GM19468 (cell line): Measurements from ENCODE around the gene POLR1G.
A peak's percentile ranks its signal among the peaks of the same experiment; 100 is the strongest.

Experiments used
- ATAC-seq: cut with Tn5 transposase; IDR thresholded peaks from one replicate; pipeline ENCODE4 v1.9.1; 2021; ENCODE audit warnings: mild to moderate bottlenecking, moderate library complexity, moderate number of reproducible peaks; ENCODE audit not compliant: unreplicated experiment; ENCODE audit errors: extremely low read depth

POLR1G gene

DNA sequence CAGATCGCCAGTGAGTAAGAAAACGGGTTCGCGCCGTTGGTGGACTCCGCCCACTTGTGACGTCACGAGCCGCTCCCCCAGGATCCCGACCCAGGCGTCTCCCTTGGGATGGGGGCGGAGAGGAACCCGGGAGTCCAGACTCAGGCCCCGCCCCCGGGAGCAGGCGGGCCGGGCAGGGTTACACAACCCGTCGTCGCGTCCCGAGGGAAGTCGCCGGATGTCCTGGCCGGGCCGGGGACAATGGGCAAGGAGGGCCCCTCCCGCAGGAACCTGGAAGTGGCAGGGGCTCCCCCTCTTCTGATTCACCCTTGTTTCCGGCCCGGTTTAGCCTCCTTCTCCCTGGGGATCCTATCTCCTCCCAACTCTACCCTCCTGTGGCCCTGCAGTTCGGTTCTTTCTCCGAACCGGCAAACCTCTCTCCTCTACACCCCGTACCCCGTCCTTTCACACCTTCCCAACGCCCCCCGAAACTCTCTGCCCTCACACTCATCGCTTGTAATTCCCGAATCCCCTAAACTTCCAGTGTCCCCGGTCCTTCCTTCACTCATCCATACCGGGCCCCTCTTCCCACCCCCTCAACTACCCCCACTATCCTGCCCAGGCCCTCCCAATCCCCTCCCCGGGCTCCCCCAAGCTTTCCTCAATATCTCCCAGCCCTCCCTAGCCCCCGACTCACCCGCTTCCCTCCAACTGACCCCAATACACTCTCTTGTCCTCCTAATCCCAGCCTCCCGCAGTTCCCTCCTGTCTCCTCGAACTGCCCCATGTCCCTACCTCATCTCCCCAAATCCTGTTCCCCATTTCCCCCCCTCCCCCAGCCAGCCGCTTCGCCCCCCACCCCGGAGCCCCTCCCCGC is 37.2 kb downstream of the POLR1G start:
- no peak for ATAC-seq

GRCh38 chr19:45444318-45445041 is 38.0 kb downstream of the POLR1G start:
- ATAC-seq = no peak

DNA sequence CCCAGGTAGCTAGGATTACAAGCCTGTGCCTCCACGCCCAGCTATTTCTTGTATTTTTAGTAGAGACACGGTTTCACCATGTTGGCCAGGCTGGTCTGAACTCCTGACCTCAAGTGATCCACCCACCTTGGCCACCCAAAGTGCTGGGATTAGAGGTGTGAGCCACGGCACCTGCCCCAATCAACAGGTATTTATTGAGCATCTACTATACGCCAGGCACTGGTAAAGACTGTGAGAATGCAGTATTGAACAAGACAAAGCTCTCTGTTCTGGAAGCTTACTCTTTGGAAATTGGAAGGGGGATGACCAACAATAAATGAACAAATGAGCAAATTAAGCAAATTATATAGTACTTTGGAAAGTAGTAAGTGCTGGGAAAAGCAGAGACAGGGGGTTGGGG is 38.7 kb downstream of the POLR1G start:
- ATAC-seq = no peak

DNA sequence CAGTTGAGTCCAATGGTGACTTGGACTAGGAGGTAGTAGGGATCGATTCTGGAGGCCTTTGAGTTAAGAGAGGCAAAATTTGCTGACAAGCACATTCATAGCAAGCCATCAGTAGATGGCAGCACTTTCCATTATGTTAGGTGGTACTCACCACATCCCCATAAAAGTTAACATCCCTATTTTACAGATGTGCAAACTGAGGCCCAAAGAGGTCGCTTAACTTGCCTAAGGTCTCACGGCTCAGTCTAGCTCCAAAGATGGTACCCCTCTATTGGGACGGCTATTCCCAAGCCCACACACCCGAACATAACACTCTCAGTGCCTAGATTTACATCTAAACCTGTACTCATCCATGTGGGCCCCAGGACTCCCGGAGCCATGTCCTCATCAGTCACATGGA is 39.9 kb downstream of the POLR1G start:
- no peak for ATAC-seq

GRCh38 chr19:45446944-45447343 is 40.5 kb downstream of the POLR1G start:
- ATAC-seq = no peak

- no peak for ATAC-seq
These were observed 41.9 kb downstream of the POLR1G start for GRCh38 chr19:45448425-45448756.

DNA sequence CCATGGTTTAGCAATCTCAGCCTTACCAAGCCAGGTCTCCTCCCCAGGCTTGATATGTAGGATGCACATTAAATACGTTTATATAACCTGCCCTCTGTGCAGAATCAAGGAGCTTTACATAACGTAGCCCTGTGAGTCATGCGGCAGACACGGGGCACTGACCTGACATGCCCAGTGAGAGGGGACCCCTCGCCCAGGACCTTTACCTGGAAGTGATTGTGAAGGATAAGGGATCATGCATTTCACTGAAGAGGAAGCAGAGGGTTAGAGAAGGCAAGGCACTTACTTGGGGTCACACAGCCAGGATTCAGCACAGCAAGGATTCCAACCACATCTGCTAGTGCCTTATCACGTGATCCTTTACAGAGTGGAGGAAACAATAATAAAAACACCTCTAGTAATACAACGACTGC is 42.4 kb downstream of the POLR1G start:
- no peak for ATAC-seq

GRCh38 chr19:45450012-45450333 is 43.5 kb downstream of the POLR1G start:
- no peak for ATAC-seq

GRCh38 chr19:45451131-45451849 is 44.8 kb downstream of the POLR1G start:
- ATAC-seq = no peak

DNA sequence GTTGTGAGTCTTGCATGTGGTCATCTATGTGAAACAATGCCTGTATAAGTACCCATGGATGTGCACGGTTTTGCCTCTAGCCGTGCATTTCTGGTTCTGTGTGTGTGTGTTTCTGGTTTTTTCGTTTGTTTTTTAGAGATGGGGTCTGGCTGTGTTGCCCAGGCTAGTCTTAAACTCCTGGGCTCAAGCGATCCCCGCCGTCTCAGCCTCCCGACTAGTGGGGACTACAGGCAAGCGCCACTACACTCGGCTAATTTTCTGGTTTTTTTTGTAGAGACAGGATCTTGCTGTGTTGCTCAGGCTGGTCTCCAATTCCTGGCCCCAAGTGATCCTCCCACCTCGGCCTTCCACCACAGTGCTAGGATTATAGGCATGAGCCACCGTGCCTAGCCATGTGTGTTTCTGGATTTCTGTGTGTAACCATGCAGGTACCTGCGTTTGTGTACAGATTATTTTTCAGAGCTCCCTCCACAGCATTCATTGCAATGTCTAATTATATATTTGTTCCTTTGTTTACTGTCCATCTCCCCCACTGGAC is 45.5 kb downstream of the POLR1G start:
- no peak for ATAC-seq

DNA sequence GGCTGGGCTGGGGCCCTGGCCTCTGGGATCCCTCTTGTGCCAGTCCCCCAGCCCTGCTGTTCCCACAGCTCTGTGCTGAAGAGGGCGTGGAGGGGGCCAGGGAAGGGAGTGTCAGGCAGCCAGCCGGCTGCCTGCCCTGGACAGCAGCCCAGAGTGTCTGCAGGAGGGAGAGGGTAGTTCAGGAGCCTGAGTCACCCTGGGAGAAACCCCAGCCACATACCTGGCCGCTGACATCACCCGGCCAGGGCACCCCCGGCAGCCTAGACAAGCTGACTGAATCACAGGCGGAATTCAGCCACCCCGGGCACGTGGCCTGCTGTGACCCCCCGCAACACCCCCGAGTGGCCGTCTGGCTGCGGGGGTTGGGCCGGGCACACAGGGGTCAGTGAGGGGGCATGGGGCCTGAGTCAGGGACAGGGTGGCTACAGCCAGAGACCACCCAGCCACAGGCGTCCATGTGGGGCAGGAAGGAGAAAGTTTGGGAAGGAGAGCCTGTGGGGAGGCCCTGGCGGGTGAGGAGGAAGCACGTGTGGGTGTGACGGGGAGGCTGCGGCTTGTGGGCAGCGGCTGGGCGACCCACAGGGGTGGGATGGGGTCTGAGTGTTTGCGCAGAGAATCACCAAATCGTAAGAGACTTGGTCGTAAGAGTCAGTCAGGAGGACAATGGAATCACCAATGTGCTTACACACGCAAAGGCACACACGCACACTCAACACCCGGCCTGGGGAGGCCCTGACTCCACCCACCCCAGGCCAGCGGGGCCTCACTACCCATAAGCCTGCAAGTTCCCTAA is 49.5 kb downstream of the POLR1G start:
- ATAC-seq = peak; percentile 1

DNA sequence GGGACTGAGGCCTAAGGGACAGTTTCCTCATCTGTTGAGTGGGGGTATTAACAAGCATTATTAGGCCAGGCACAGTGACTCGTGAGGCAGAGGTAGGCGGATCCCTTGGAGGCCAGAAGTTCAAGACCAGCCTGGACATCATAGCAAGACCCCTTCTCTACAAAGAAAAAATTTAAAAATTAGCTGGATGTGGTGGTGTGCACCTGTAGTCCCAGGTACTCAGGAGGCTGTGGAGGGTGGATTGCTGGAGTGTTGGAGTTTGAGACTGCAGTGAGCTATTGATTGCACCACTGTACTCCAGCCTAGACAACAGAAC is 50.0 kb downstream of the POLR1G start:
- no peak for ATAC-seq

DNA sequence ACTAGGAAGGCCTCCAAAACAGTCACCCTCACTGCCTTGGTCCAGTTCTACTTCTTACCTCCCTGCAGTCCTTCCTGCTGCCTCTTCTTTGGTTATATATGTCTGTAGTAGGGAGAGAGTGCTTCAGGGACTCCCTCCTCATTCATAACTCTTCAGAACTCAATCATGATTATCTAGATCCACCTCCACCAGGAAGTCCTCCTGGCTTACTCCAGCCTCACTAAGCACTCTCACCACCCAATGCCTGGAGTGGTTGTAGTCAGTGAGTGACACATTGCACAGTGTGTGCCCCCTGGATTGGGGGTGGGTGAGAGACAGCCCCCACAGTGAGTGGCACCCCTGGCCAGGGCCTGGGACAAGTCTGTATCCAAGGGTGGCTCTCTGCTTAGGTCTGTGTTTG is 51.3 kb downstream of the POLR1G start:
- no peak for ATAC-seq
